Umbilical cord (tissue), 2 donors: ENCODE data around the gene CFAP92. TPM values are rescaled to one million over a fixed set of nuclear protein-coding genes. Genes with fewer than 3 reads are reported as not detected.

Experiments
- DNase-seq: peaks from one replicate; pipeline ENCODE4 v3.0.0-alpha.2; 2015; ENCODE audit warnings: low spot score
- total RNA-seq: library from RNA; depleted of rRNA; stranded (reverse); fragments of >200 nt; gene quantifications from one replicate; pipeline ENCODE4 v1.2.3, GENCODE V29; 2014; ENCODE audit warnings: low replicate concordance; ENCODE audit not compliant: insufficient read depth

Gene CFAP92
- total RNA-seq, 1 donor from 2014 or later: 2.2 TPM

DNA sequence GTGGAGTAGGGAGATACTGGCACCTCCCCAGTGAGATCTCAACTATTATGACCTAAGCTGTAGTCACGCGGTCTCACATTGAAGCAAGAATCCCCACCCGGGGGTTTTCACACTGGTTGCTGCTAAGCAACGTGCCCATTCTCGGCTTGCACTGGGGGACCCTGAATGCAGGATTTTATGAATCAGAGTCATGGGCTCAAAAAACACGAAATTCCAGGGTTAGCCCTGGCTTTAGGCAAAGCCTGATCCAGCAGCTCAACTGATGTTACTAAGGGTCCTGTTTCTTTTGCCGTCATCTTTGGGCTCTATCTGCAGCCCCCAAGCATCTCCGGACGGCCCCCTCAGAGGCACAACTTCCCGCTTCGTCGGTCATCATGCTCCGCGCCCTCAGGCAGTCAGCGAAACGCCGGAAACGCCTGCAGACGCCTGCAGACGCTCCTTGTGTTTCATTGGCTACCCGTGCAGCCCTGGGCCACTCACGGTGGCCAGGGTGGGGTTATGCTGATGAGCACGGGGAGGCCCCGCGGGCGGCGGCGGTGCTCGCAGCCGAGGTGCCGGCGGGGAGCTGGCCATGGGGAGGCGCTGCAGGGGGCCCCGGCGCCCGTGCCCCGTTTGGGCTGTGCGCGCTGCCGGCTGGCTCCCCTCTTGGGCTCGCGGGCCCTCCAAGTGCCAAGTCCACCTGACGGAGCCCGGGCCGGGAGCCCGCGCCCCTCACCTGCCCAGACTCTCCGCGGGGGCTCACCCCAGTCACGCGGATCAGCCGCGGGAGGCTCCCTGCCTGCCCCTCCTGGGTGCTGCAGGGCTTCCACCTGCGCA is 33.1 kb upstream of the CFAP92 start:
- DNase-seq: peak; percentile 88

DNA sequence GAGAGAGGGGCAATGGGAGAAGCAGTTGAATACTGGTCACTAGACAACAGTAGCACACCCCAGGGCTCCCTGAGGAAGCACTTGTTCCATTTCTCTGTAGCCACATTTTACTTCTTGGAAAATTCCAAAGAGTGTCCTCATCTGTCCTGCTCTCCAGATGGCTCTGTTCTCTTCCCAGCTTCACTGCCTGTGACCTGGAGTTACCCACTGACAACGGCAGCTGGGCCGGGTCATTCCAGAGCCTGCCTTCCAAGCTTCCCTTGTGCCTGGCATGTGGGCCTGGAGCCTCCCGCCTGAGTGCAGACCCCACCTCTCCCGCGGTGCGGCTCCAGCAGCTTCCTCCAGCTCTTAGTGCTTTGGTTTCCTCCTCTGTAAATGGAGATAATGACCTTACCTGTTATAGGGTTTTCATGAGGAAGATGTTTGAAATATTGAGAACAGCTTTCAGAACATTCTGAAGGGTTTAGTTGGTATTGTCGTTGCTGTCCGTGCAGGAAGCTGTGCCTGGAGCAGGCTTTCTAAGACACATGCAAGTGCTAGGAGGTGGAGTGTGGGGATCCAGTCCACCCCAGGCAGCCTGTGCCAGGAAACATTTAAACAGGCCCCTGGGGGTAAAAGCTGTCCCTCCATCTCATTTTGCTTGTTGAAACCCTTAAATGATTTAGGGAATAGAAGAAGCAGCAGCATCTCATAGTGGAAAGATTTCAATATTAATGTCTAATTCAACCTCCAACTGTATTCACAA is 32.0 kb upstream of the CFAP92 start:
- no peak for DNase-seq

DNA sequence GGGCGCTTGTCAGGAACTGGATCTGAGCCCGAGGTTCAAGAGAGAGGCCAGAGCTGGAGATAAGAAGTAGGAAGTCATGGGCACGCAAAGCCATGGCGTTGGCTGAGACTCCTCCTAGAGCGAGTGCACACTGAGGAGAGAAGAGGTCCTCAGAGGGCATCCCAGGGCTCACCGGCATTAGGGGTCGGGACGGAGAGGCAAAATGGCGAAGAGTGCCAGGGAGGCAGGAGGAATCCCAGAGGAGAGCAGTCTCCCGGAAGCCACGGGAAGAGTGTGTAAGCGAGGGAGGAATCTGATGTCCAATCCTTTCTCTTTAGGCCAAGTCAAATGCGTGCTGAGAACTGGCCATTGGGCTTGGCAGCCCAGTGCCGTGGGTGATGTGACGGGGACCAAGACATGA is 31.2 kb upstream of the CFAP92 start:
- no peak for DNase-seq

DNA sequence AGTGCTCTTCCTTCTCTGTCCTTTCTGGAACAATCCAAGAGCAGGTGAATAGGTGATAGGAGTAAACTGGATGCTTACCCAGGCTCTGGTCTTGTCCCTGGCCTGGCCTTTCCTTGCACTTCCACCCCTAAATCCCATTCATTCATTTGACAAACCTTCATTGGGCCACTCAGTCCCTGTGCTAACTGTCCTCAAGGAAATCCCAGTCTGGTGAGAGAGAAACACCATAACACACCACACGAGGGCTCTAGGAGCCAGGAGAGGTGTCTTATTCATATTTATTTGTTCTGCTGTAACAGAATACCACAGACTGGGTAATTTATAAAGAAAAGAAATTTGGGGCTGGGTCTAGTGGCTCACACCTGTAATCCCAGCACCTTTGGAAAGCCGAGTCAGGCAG is 30.0 kb upstream of the CFAP92 start:
- DNase-seq: no peak

DNA sequence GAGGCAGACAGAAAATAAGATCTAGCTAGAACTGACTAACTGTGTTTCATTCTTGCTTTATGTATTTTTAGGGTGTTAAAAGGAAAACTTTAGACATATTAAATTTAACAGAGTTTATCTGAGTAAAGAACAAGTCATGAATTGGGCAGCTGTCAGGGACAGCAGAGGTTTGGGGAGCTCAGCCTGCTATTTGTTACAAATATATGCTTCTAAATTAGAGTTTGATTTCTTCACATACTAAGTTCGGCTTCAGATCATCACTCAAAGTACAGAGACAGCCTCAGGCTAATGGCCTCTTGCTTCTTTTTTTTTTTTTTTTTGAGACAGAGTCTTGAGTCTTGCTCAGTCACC is 29.1 kb upstream of the CFAP92 start:
- no peak for DNase-seq

DNA sequence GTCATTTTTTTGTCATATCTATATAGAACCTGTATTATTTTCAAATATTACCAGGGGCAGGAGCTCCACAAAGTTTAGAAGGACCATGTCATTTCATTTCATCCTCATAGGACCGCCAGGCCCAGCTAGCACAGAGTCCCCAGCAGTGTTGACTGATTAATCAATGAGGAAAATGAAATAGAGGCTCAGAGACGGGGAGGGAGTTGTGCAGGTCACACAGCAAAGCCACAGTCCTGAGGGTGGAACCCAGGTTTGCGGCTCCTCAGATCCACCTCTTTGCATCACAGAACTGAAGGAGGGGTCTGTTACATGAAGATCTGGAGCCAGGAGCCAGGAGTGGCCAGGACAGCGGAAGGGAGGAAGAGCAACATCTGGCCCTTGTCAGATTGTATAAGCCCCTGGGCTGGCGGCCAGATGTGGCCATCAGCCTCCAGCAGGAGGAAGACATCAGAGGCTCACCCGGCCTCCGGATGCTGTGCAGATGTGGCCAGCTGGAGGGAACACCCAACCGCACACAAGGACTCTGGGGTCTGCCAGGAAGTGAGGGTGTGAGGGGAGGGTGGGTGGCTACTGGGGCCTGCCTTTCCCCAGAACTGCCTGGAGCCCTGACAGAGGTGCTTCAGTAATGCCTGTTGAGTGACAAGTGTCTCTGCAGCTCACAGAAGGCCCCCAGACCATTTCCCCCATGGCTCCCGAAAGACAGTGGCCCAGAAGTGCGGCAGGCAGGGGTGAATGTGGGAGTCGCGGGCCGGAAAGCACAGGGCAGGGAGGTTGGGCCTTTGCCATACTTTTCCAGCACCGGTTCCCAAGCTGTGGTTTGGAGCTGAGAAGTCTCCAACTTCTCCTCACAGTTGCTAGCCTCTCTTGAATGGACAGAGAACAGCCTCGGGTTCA is 28.5 kb upstream of the CFAP92 start:
- no peak for DNase-seq

DNA sequence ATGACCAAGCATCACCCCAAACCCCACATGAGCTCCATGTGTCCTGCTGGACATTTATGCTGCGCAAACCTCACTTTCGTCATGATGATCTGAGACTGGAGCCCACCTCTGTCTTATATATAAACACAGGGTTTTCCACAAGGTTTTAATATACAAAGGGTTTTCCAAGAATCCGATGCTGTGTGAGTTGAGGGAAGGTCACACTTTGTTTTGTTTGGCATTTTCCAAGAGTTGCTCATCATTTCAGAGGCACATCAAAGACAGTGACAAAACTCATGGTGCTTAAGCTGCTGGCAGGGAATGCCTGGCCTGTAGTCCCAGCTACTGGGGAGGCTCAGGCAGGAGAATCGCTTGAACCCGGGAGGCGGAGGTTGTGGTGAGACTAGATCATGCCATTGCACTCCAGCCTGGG is 27.3 kb upstream of the CFAP92 start:
- DNase-seq: no peak

DNA sequence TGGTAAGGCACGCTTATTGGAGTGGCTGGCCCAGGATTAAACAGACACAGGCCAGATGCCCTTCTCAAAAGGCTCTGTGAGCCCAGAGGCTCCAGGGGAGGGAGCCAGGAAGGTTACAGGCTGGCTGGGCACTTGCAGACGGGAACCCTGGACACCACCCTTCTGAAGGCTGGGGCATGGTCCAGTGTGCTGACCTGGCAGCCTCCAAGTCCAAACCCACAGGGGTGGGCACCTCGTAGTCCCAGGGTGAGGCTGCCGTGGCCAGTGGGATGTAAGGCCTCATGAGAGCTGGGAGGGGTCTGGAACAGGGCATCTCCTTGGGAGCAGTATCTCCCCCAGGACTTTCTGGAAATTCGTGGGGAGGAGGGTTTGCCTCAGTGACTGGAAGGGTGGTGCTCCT is 26.8 kb upstream of the CFAP92 start:
- DNase-seq: no peak

DNA sequence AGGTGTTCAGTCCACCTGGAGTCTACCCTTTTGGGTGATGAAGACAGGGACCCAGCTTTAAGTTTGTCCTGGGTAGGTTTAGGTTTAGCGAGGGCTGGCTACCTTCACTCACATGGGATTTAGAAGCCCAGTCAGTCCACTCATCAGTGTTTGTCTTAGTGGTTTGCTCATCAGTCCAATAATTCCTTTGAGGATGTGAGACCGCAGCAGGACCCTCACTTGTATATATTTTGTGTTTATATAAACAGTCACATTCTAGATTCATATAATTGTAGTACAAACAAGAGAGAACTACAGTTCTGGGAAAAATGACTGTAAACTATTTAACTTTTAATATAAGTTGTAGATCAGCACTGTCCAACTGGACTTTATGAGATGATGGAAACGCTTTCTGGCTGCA is 25.4 kb upstream of the CFAP92 start:
- DNase-seq: no peak

DNA sequence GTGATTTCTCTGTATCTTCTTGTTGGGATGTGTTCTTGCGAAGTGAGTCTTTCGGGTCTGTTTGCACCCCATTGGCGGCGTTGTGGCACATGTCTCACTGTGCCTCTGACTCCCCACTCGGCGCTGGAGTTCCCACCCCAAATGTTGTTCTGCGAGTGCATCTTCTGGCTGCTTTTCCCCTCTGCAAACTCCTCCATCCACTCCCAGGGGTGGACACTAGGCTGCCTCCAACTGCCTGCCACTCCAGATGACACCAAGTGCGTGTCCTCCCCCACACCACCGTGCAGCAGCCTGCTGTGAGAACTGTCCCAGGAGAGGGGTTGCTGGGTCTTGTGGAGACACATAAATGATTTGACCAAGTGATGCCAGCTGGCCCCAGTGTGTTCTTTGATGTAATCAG is 24.9 kb upstream of the CFAP92 start:
- DNase-seq: no peak

DNA sequence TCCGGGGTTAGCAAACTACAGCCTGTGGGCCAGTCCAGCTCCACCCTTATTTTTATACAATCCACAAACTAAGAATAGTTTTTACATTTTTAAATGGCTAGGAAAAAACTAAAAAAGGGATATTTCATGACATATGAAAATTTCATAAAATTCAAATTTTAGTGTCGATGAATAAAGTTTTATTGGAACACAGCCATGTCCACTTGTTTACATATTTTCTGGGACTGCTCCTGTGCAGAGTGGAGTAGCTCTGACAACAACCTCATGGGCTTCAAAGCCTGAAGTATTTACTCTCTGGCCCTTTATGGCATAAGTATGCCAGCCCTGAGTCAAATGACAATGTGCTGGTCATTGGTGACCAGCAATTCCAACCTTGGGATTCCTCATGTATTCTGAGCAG is 24.4 kb upstream of the CFAP92 start:
- no peak for DNase-seq

DNA sequence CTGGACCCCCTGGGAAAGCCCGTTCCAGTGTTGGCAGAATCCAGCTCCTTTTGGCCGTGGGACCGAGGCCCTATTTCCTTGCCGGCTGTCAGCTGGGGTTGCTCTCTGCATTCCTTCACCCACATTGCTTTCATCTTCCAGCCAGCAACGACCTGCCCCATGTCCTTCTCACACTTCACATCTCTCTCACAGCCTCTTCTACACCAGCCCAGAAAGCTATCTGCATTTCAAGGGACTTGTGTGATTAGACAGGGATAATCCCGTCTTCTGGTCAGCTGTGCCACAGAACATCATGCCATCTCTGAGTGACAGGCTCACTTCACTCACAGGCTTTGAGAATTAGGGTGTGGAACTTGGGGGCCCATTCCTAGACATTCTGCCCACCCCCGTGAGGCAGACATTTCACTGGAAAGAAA is 23.6 kb upstream of the CFAP92 start:
- DNase-seq: no peak

DNA sequence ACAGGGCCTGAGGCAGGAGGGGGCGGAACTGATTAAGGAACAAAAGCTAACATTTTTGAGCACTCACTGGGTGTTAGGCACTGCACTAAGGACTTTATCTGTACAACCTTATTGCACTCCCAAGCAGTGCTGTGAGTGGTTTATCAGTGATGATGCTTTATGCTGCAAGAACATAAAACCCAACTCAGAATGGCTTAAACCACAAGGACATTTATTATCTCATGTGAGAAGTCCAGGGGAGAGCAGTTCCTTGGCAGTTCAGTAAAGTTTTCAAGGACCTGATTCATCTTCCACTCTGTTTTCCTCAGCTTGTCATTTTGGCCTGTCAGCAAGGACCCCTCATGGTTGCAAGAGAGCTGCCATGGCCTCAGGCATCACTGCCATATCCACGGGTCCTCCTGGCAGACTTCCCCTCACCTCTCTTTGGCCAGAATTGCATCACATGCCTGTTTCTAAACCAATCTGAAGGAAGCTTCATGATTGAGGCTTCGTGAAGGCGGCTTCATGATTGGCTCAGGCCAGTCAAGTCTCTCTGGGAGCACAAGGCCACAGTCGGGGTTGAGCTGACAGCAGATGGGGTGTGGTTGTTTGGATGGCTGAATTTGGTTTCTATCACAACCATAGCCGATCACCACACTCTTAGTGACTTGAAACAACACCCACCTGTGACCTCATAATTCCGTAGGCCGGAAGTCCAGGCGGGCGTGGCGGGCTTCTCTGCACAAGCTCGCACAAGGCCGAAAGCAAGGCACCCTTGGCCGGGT is 23.0 kb upstream of the CFAP92 start:
- no peak for DNase-seq

DNA sequence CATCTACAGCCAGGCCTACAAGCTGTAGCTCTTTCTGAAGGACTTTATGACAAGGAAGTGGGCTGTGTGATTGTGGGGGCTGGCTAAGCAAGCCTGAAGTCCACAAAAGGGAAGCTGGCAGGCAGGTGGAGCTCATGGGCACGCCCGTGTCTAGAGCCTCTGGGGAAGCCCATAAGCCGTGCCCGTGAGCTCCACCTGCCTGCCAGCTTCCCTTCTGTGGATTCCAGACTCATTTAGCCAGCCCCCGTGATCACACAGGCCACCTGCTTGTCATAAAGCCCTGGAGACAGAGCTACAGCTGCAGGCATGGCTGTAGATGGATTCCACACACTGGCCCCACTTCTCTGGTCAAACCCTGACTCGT is 22.5 kb upstream of the CFAP92 start:
- DNase-seq: no peak

DNA sequence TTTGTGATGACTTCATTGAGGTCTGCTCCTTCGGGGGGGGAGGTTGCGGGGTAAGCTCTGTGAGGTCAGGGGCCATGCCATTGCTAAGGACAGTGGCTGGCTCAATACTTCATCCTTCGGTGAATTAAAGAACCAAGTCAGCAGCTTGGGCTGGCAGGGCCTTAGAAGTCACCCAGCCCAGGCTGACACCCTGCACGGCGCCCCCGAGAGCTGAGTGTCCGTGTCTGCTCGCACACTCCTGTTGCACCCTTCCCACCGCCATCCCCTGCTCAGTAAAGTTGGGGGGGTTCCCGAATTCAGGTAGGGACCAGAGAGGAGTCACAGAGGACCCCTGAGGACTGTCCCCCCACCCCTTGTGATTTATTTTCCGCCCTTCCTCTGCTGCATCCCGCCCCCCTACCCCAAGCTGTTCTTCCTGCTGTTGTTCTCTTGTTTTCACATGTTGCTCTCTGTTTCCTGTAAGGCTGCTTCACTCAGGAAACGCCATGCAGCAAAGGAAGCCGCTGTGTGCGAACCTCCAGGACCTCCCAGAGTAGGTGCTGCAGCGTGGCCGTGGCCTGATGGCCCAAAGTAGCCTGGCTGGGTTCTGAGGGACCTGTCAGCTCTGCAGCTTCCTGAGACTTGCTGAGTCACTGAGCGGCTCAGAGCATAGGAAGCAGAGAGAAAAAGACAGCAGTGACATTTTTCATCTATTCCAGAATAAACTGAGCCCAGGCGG is 21.7 kb upstream of the CFAP92 start:
- DNase-seq: no peak

DNA sequence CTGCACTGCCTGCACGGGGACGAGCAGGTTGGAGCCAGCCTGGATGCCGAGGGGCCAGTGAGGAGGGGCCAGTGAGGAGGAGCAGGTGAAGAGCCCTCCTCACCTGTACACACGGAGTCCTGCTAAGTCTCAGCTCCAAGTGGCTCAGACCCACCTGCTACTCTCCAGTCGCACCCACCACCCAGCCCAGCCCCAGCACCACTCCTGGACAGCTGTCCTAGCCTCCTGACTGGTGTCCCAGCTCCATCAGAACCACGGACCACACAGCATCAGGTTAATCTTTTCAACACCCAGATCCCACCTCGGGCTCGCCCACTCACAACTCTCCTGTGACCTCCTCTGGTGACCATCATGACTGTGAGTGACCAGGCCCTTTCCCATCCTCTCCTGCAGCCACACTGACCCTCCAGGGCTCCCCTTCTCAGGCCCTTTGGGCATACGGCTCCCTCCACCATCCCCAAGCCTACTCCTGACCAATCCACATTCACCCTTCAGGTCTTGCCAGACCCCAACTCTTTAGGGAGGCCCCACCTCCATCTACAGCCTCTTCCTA is 21.0 kb upstream of the CFAP92 start:
- no peak for DNase-seq

DNA sequence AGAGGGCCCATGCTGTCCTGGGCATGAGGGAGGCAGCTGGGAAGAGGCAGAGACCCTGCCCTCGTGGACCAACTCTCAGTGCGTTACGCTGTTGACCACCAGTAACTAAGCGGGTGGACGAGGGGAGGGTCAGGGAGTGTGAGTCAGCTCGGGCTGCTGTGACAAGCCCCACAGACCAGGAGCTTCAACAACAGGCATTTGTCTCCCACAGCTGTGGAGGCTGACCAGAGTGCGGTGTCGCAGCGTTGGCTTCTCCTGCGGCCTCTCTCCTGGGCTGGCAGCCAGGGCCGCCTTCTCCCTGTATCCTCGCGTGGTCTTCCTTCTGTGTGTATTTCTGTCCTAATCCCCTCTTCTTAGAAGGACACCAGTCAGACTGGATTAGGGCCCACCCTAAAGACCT is 20.3 kb upstream of the CFAP92 start:
- no peak for DNase-seq

DNA sequence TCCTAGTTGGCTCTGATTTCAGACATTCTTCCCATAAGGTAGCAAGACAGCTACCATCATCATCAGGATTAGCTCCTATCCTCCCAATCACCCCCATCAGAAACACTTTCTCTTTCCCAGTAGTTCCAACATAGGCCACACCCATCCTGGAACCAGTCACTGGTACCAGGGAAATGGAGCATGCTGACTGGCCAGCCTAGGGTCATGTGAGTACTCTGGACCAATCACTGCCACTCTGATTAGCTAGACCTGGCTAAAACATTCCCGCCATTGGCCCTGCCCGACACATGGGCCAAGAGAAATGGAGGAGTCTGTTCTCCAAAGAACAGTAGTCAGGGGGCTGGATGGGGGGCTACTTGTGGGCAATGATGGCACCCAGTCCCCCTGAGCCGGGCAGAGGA is 19.6 kb upstream of the CFAP92 start:
- DNase-seq: no peak

DNA sequence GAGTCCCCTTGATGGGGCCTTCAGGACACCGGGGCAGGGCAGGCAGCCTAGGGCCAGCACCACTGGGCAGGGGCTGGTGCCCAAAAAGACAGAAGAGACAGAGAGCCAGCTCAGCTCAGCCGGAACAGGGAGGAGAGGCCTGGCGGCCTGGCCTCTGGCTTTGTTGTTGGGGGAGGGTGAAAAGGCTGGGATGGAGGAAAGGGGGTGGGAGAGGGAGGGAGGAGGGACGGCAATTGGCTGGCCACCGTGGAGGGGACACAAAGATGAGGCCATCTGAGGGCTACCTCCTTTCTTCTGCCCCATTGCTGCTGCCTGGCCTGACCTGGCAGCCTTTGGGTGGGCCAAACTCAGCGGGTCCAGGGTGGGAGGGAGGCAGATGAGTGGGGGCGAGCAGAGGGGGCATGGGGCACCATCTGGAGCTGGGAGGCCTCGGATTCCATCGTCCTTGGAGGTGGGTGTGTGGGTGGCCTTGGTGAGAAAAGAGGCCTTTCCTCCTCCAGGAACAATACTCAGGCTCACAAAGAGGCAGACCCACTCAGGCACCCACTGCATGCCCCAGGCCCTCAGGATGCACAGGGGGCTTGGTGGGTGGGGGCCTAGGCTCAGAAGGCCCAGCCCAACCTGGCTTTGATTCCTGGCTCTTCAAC is 16.6 kb upstream of the CFAP92 start:
- DNase-seq: no peak

DNA sequence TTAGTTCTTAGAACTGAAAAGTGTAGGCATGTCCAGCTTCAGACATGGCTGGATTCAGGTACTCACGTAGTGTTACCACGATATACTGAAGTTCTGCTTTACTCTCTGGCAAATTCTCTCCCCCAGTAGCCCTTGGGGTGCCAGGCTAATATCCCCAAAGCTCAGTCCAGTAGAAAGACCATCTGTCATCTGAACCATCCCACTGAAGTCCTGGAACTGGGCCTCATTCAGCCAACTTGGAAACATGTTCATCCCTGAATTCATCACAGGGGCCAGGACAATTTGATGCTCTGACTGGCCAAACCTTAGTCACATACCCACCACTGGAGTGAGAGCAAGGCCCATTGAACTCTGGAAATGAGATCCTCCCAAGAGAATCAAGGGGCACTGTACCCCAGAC is 15.4 kb upstream of the CFAP92 start:
- no peak for DNase-seq
